ENCODE data around the gene TEX48.

TEX48 gene

DNA sequence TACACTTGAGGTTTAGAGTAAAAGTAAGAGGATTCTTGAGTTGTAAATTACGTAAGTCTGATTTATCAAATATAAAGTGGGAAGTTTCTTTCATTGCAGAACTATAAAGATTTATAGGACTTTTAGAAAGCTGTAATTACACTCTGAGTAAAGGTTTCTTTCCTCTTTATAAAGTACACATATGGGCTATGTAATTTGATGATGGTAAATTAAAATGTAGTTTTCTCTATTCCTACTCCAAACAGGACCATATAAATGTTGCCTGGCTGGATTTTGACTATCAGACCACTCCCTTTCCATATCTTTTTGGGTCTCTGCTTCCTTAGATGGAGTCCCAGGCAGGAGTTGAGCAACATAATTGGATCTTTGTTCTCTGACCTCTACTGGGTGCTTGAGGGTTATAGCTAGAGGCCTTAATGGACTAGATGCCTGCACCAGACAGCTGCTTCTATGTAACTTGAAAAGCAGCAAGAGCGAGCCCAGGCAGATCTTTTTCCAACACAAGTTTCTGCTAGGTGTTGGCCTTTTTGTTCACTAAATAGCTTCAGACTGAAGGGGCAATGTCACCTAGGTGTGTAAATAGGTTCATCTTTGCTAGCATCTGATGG, 11.4 kb upstream of the TEX48 start:
- TF ChIP-seq ZFX (IDR thresholded peaks at IDR 0.05; ENCODE audit: borderline replicate concordance) (no peak), CTCF (IDR thresholded peaks at IDR 0.05) (no peak)
- no peak overlapping the region for H3K27ac ChIP-seq

GRCh38 chr9:114691956-114692295, 9.9 kb upstream of the TEX48 start:
- TF ChIP-seq ZFX (IDR thresholded peaks at IDR 0.05; ENCODE audit: borderline replicate concordance) (no peak), CTCF (IDR thresholded peaks at IDR 0.05) (no peak)
- no peak overlapping the region for H3K27ac ChIP-seq

DNA sequence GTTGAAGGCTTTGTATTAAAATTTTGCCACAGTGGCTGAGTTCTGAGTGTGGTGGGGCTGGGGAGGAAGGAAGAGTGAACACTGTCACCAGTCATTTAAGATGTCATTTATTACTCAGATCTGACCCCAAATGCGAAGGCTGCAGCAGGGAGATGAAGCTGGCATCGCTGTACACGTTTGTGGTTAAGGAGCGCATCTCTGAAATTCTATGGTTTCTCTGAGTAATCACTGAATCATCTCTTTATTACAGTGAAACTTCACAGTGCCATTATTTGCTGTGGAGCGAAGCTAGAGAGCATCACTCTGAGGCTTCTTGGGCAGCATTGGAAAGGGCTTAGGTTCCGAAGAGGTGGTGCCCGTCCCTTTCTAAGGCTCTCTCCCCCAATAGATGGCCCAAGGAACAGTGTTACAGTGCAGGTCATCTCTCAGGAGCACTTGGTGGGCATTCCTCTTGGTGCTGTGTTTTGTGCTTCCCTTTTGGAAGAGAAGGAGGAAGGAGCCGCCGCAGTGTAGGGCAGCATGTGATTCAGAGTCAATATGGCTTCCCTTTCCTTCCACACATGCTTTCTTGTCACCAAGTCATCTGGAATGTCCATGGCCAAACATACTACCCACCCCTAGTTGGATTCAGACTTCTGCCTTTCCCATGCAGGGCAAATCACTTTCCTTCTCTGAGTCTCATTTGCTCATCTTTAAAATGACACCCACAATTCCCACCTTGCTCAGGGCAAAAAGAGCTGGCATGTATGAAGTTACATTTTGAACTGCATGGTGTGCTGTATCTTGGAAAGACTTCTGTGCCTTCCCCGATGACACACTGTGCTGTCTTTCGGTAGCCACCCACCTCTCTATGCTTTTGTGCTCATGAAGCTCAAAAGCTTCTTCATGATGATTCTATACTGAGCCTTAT, 9.3 kb upstream of the TEX48 start:
- no peak overlapping the region for H3K27ac ChIP-seq
- TF ChIP-seq CTCF (IDR thresholded peaks at IDR 0.05) (no peak), ZFX (IDR thresholded peaks at IDR 0.05; ENCODE audit: borderline replicate concordance) (no peak)

DNA sequence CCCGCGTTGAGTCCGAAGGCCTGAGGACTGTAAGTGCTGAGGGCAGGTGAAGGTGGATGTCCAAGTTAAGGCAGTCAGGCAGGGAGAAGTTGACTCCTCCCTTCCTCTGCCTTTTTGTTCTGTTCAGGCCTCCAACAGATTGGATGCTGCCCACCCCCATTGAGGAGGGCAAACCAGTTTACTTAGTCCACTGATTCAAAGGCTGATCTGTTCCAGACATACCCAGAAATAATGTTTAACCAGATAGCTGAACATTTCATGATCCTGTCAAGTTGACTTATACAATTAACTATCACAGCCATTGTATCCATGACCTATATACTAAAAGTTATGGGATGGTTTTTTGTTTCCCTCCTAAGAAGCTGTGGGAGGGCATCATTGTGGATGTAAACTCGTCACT, 8.3 kb upstream of the TEX48 start:
- no peak overlapping the region for H3K27ac ChIP-seq

GRCh38 chr9:114689813-114690212, 7.8 kb upstream of the TEX48 start:
- no peak overlapping the region for H3K27ac ChIP-seq
- TF ChIP-seq CTCF (IDR thresholded peaks at IDR 0.05) (no peak), ZFX (IDR thresholded peaks at IDR 0.05; ENCODE audit: borderline replicate concordance) (no peak)

More for the DNA sequence above, 8.3 kb upstream of the TEX48 start:
- TF ChIP-seq CTCF (IDR thresholded peaks at IDR 0.05), result no peak
- no peak for TF ChIP-seq ZFX (IDR thresholded peaks at IDR 0.05; ENCODE audit: borderline replicate concordance)

DNA sequence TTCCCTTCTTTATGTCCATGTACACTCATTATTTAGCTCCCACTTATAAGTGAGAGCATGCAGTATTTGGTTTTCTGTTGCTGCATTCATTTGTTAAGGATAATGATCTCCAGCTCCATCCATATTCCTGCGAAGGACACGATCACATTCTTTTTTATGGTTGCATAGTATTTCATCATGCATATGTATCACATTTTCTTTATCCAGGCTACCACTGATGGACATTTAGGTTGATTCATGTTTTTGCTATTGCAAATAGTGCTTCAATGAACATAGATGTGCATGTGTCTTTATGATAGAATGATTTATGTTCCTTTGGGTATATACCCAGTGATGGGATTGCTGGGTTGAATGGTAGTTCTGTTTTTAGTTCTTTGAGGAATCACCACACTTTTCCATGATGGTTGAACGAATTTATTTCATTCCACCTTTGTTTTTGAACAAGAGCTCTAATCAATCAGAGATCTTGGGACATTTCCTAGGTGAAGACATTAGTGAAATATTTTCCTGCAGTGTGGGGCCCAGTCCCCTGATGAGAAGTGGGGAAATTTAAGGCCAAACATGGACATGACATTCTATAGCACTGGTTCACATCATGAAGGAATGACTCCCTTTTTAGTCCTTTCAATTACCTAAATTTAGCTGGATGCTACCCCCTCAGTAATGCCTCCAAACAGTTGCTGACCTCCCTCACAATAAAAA, 7.1 kb upstream of the TEX48 start:
- TF ChIP-seq CTCF (IDR thresholded peaks at IDR 0.05), result no peak
- TF ChIP-seq ZFX (IDR thresholded peaks at IDR 0.05; ENCODE audit: borderline replicate concordance), result no peak
- H3K27ac ChIP-seq, result no peak overlapping the region
